Esophagus squamous epithelium (tissue), 4 donors: ENCODE measurements around the gene SLC22A5.

Experiments
- CTCF ChIP-seq, 6 experiments: fragments of 450-650 bp in 4 of 6; fragments of 200-600 bp in 2 of 6; sonication (generic) in 2 of 6; IDR thresholded peaks; one replicate each; pipeline ENCODE4 v1.5.1; 2016 to 2019; ENCODE audit warnings: antibody characterized with exemption in 6 of 6, mild to moderate bottlenecking in 4 of 6, moderate library complexity in 4 of 6
- POLR2A ChIP-seq, 4 donors: fragments of 450-650 bp; IDR thresholded peaks; one replicate each; pipeline ENCODE4 v1.6.1; 2017; ENCODE audit warnings: antibody characterized with exemption in 4 of 4, mild to moderate bottlenecking in 4 of 4, moderate library complexity in 3 of 4

DNA sequence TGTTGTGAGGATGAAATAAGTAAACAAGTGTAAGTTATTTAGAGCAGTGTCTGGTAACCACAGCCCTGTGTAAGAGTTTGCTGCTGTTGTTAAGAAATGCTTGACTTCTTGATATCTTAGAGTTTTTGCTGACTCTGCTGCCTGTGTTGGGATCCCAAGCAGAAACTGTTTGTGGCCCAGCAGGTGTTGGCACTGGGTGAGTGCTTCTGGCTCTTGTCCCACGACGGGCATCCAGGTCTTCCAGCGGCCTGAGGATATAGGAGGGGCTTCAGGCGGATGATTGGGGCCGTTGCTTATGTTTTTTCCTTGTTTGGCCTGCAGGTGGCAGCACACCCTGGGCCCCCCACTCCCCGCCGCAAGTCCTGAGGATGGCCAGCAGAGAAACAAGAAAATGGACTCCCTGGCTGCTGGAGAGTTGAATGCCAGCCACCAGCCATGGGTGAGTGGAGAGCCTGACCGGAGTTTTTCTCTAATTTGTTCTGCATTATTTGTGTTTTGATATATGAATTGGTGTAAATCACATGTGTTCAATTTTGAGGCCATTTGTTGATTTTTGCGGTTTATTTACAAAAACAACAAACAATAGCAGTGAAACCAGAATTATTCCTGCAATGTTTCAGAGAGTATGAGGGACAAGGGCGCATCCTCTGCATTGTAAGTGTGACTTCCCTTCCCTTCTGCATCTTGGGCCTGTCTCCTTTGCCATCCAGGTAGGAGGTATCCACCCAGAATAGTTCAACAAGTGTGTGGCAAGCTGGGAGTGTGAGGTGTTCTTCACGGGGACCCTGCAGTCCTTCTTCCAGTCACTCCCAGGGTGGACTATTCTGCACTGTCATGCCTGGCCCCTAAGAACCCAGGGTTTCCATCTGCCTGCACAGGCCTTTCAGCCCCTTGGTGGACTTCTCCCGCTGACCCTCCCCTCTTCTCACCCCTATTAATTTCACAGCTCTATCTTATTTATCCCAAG is 50.3 kb downstream of the SLC22A5 start:
- TF ChIP-seq POLR2A (IDR thresholded peaks at IDR 0.05) (no peak), CTCF (IDR thresholded peaks at IDR 0.05) (peak; percentile 70 to 90 (median 86))
